Pons (tissue), 1 donor: ENCODE measurements around the gene NFIX.
A peak's percentile ranks its signal among the peaks of the same experiment; 100 is the strongest.

Experiments
- DNase-seq: peaks from one replicate; pipeline ENCODE4 v3.0.0-alpha.2; 2016; ENCODE audit warnings: low spot score

NFIX gene

GRCh38 chr19:13022111-13022858 is 27.0 kb downstream of the NFIX start:
- DNase-seq, result no peak

DNA sequence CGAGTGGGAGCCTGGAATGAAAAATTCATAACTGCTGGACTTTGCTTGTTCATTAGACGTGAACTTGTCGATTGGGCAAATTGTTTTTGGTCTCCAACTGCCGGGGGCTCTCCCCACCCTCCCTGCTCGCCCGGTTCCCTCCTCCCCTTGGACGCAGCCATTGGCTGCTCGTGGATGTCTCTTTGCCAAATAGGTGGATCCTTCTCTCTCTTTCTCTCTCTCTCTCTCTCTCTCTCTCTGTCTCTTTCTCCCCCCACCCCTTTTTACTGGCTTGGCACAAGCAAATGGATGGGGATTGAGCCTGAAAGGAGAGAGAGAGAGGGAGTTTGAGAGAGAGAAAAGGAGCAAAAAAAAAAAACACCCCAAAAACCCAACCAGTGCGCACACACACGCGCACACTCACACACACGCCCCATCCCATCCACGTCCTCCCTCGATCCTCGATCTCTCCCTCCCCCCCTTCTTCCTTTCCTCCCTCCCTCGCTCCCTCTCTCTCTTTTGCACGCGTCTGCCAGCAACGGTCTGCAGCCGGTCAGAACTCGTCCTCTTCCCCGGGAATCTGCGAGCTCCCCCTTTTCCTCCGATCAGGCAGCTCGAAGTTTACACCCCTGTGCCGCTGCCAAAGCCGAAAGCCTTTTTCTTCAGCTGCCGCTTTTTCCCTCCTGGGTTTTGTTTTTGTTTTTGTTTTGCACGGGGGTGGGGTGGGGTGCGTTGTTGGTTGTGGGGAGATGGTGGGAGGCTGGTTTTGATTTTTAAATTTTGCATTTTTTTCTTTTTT is 27.8 kb downstream of the NFIX start:
- DNase-seq, result peak; percentile 97

DNA sequence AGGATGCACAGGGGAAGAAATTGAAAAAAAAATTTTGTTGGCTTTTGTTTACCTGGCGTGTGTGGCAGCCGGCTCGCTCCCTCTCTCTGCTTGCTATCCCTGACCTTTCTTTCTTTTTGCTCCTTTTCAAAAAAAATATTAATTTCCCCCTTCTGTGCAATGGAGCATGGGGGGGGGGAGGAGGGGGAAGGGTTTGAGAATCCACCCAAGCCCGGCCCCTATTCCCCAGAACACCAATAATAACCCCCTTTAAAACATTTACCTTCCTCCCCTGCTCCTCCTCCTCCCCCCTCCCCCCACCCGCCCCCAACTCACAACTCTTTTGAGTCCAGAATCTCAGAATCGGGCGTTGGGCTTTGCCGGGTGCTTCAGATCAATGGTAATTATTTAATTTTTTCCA is 28.4 kb downstream of the NFIX start:
- DNase-seq, result no peak

GRCh38 chr19:13024126-13024950 is 29.1 kb downstream of the NFIX start:
- no peak for DNase-seq

DNA sequence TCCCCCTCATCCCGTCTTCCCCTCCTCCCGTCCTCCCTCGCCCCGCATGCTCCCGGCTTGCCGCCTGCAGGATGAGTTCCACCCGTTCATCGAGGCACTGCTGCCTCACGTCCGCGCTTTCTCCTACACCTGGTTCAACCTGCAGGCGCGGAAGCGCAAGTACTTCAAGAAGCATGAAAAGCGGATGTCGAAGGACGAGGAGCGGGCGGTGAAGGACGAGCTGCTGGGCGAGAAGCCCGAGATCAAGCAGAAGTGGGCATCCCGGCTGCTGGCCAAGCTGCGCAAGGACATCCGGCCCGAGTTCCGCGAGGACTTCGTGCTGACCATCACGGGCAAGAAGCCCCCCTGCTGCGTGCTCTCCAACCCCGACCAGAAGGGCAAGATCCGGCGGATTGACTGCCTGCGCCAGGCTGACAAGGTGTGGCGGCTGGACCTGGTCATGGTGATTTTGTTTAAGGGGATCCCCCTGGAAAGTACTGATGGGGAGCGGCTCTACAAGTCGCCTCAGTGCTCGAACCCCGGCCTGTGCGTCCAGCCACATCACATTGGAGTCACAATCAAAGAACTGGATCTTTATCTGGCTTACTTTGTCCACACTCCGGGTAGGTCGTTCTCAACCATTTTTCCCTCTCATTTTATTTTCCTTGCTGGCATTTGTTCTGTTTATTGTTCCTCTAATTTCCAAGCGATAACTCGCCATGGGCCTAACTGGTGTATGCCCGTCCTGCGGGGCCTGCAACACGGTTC is 29.8 kb downstream of the NFIX start:
- DNase-seq, result no peak

GRCh38 chr19:13025819-13026456 is 30.7 kb downstream of the NFIX start:
- DNase-seq, result peak; percentile 69

GRCh38 chr19:13026462-13027370 is 31.4 kb downstream of the NFIX start:
- DNase-seq, result peak; percentile 70

DNA sequence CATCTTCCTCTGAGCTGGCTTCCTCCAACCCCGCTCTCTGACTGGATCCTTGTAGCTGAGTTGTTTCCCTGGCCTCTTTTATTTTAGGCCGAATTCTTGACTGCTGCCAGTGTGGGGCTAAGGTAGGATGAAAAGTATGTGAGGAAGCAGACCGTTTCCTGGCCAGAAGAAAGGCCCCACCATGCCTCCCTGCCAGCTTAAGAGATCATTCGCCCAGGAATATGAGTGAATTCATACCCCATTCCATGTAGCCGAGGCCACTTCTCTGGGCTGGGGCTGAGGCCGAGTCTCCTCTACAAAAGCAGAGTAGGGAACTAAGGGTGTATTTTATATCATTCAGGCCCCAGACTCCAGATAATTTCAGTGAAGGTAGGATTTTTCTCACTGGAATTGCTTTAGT is 32.3 kb downstream of the NFIX start:
- DNase-seq, result no peak

DNA sequence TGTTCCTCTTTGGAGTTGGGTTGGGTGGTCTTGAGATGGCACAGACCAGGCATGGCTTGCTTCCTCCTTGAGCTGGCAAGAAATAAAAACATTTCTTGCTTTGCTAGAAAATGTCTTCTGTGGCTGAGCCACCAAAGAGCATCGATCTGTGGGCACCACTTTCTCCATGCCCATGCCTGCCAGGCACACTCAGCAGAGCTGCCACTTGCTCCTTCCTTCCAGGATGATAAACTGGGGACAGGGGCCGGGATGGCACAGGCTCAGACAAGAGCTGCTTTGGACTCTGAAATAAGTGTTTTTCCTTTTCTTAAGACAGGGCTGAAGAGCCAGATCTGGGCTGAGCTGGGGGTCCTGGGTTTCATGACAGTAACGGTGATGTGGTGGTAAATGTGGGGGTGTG is 32.8 kb downstream of the NFIX start:
- DNase-seq, result no peak

GRCh38 chr19:13029301-13029880 is 34.1 kb downstream of the NFIX start:
- no peak for DNase-seq

GRCh38 chr19:13029893-13030292 is 34.6 kb downstream of the NFIX start:
- DNase-seq, result peak; percentile 86

DNA sequence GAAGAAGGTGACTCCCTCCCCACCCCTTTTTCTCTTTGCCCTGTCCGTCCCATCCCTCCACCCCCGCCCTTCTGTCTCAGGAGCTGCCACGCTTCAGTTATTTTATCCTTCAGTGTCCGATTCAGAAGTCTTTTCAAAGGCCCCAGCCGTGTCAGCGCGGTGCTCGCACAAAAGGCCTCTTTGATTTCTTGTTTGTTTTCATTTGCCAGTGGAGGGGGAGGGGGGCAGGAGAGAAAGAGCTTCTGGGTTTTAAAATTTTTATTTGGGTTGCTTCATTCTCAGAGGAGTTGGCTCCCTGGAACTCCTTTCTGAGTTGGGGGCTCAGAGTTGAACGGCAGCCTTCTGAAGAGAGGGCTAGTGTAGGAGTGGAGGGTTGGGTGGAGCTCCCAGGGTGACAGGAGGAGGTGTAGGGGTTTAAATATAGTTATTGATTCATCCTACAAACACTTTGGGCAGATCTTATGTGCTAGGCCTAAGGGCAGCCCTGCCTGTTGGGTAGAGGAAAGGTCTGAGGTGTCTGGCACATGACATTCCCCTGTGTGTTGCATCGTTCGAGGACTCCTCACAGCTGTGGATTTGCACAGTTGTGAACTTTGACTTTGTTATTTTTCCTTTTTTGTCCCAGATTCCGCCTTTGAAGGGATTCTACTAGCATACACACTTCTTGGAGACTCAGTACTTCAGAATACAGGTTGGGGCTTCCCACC is 36.8 kb downstream of the NFIX start:
- DNase-seq, result peak; percentile 95

GRCh38 chr19:13032837-13033236 is 37.6 kb downstream of the NFIX start:
- no peak for DNase-seq

- peak; percentile 89 for DNase-seq
Measured at GRCh38 chr19:13033244-13033643, 38.0 kb downstream of the NFIX start.

GRCh38 chr19:13033819-13034611 is 38.7 kb downstream of the NFIX start:
- DNase-seq, result peak; percentile 86

DNA sequence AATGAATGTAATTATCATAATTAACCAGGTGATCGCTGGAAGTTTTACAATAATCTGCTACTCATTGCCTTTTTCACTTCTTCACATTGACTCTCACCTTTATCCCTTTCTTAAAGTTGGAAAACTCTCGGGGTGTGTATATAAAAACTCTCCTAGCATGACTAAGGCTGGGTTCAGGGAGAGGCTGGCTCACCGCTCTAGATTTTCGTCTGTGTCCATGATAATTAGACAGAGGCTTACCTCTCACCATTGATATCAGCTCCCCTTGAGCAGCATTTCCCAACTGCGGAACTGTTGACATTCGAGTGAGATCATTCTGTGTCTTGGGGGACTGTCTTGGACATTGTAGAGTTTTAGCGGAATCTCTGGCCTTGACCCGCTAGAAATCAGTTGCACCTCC is 39.4 kb downstream of the NFIX start:
- DNase-seq, result no peak

DNA sequence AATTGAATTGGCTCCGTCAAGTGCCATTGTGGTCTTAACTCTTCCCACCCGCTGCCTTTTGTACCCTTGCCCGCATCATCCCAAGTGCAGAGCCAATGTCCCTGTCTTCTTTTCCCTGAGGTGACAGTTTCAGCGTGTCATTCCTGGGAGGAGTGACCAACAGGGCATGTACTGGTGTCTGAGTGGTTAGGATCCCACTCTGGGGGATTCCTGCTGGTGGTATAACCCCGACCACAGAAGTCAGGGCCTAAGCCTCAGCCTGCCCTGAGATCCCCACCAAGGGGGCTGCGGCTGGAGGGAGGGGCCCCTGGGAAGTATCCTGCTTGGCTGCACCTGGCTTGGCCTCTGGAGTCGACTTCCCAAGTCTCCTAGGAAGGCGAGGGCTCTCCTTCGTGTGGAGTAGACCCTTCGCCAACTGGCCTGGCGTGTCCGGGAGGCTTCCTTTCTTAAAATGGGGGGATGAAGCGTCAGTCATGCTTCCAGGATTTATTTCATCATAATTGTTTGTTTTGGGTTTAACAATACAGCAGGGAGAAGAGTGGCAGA is 40.6 kb downstream of the NFIX start:
- no peak for DNase-seq

GRCh38 chr19:13036366-13036976 is 41.2 kb downstream of the NFIX start:
- no peak for DNase-seq
